T-helper 17 cell (primary cell): ENCODE results near the gene EGLN2. TPM values are rescaled to one million over a fixed set of nuclear protein-coding genes. Genes with fewer than 3 reads are reported as not detected.
A peak's percentile ranks its signal among the peaks of the same experiment; 100 is the strongest.
"Not testable (repeated sequence)": the region's sequence is repeated elsewhere in the genome, so short reads cannot be mapped to it uniquely, and the experiment has no call there.

Source experiments
- ATAC-seq: fragments of 150-1000 bp; cut with Tn5 transposase; 2 replicates; pipeline ENCODE4 v1.10.0; 2021; ENCODE audit warnings: mild to moderate bottlenecking, moderate library complexity
- DNase-seq, 3 donors: peaks; one replicate each; pipeline versions ENCODE4 v3.0.0 to v3.0.0-alpha.2; 2020 to 2021
- H3K9me3 ChIP-seq: one replicate; pipeline ENCODE4 v1.7.0; 2013; ENCODE audit warnings: low read length, mild to moderate bottlenecking; ENCODE audit not compliant: control insufficient read depth, poor library complexity, severe bottlenecking
- H3K27ac Mint-ChIP-seq: one replicate; pipeline ENCODE4 v1.8.0; 2022; ENCODE audit warnings: mild to moderate bottlenecking, moderate library complexity, mixed read lengths
- H3K27me3 Mint-ChIP-seq: one replicate; pipeline ENCODE4 v1.8.0; 2022; ENCODE audit warnings: mixed read lengths
- H3K36me3 Mint-ChIP-seq: one replicate; pipeline ENCODE4 v1.8.0; 2022; ENCODE audit warnings: low read depth, mixed read lengths
- H3K4me1 Mint-ChIP-seq: one replicate; pipeline ENCODE4 v1.8.0; 2022; ENCODE audit warnings: mild to moderate bottlenecking, mixed read lengths
- H3K4me3 Mint-ChIP-seq: one replicate; pipeline ENCODE4 v1.8.0; 2022; ENCODE audit warnings: mild to moderate bottlenecking, moderate library complexity, mixed read lengths
- total RNA-seq, 4 donors: library from RNA in 2 of 4; stranded (reverse) in 2 of 4; gene quantifications; one replicate each; pipeline ENCODE4 v1.2.3 and lab custom pipeline; 2022 to 2026

The EGLN2 gene
- total RNA-seq, 2 donors from 2014 or later: 112 to 131 TPM

- H3K27ac Mint-ChIP-seq: peak overlapping the region; percentile 8
- H3K36me3 Mint-ChIP-seq, H3K9me3 ChIP-seq, ATAC-seq, DNase-seq, H3K27me3 Mint-ChIP-seq, H3K4me3 Mint-ChIP-seq: not testable (repeated sequence)
- H3K4me1 Mint-ChIP-seq: peaks cover 23% of the 10 kb centered on the region
Observed at GRCh38 chr19:40824916-40825315, 25.9 kb downstream of the EGLN2 start.

GRCh38 chr19:40825460-40826095 lies 26.6 kb downstream of the EGLN2 start:
- not testable (repeated sequence) for DNase-seq, H3K27me3 Mint-ChIP-seq, H3K4me3 Mint-ChIP-seq, ATAC-seq, H3K36me3 Mint-ChIP-seq, H3K9me3 ChIP-seq
- H3K27ac Mint-ChIP-seq: peak overlapping the region; percentile 8
- peaks cover 23% of the 10 kb centered on the region for H3K4me1 Mint-ChIP-seq

GRCh38 chr19:40826312-40826698 lies 27.3 kb downstream of the EGLN2 start:
- Mint-ChIP-seq H3K4me1 (peaks cover 23% of the 10 kb centered on the region), H3K4me3 (peak overlapping the region; percentile 55), H3K27ac (peak overlapping the region; percentile 8)
- not testable (repeated sequence) for ATAC-seq, DNase-seq, H3K27me3 Mint-ChIP-seq, H3K36me3 Mint-ChIP-seq, H3K9me3 ChIP-seq

- ATAC-seq (peak; percentile 95), DNase-seq (peak in 2 of 3 donors; percentile 53 to 54)
- not testable (repeated sequence) for H3K36me3 Mint-ChIP-seq, H3K27me3 Mint-ChIP-seq, H3K9me3 ChIP-seq
- Mint-ChIP-seq H3K4me1 (peaks cover 21% of the 10 kb centered on the region), H3K4me3 (peak overlapping the region; percentile 13), H3K27ac (peak overlapping the region; percentile 8)
Observed at GRCh38 chr19:40826699-40827385, 27.9 kb downstream of the EGLN2 start.

- peaks cover 3% of the 10 kb centered on the region for H3K36me3 Mint-ChIP-seq
- ATAC-seq (no peak), DNase-seq (no peak)
- H3K27me3 Mint-ChIP-seq: no peaks in the 10 kb centered on the region
- H3K4me3 Mint-ChIP-seq: peak overlapping the region; percentile 13
- H3K27ac Mint-ChIP-seq: peak overlapping the region; percentile 8
- peaks cover 19% of the 10 kb centered on the region for H3K4me1 Mint-ChIP-seq
- H3K9me3 ChIP-seq: no peaks in the 10 kb centered on the region
Observed at GRCh38 chr19:40827386-40828247, 28.6 kb downstream of the EGLN2 start.

- Mint-ChIP-seq H3K27me3 (no peaks in the 10 kb centered on the region), H3K36me3 (peaks cover 3% of the 10 kb centered on the region), H3K4me3 (no peak overlapping the region), H3K4me1 (peaks cover 21% of the 10 kb centered on the region), H3K27ac (no peak overlapping the region)
- H3K9me3 ChIP-seq: no peaks in the 10 kb centered on the region
- no peak for DNase-seq
- no peak for ATAC-seq
Observed at GRCh38 chr19:40829205-40829604, 30.2 kb downstream of the EGLN2 start.

GRCh38 chr19:40830741-40831140 lies 31.8 kb downstream of the EGLN2 start:
- not testable (repeated sequence) for H3K27me3 Mint-ChIP-seq, H3K36me3 Mint-ChIP-seq, H3K9me3 ChIP-seq, H3K4me3 Mint-ChIP-seq, ATAC-seq, DNase-seq
- peaks cover 14% of the 10 kb centered on the region for H3K4me1 Mint-ChIP-seq
- H3K27ac Mint-ChIP-seq: peak overlapping the region; percentile 72

GRCh38 chr19:40831502-40832430 lies 32.8 kb downstream of the EGLN2 start:
- peaks cover 8% of the 10 kb centered on the region for H3K4me1 Mint-ChIP-seq
- no peaks in the 10 kb centered on the region for H3K27me3 Mint-ChIP-seq
- H3K4me3 Mint-ChIP-seq: peak overlapping the region; percentile 31
- no peaks in the 10 kb centered on the region for H3K9me3 ChIP-seq
- H3K27ac Mint-ChIP-seq: no peak overlapping the region
- ATAC-seq: no peak
- DNase-seq: no peak
- peaks cover 3% of the 10 kb centered on the region for H3K36me3 Mint-ChIP-seq

GRCh38 chr19:40832431-40832790 lies 33.4 kb downstream of the EGLN2 start:
- H3K4me3 Mint-ChIP-seq, H3K27me3 Mint-ChIP-seq, DNase-seq, H3K9me3 ChIP-seq, H3K36me3 Mint-ChIP-seq, ATAC-seq, H3K4me1 Mint-ChIP-seq, H3K27ac Mint-ChIP-seq: not testable (repeated sequence)

- ATAC-seq, H3K4me1 Mint-ChIP-seq, H3K36me3 Mint-ChIP-seq, H3K9me3 ChIP-seq, DNase-seq, H3K27me3 Mint-ChIP-seq, H3K4me3 Mint-ChIP-seq: not testable (repeated sequence)
- H3K27ac Mint-ChIP-seq: peak overlapping the region; percentile 14
Observed at GRCh38 chr19:40833728-40834533, 34.9 kb downstream of the EGLN2 start.

GRCh38 chr19:40836754-40837429 lies 37.9 kb downstream of the EGLN2 start:
- Mint-ChIP-seq H3K4me3 (no peak overlapping the region), H3K4me1 (peaks cover 2% of the 10 kb centered on the region), H3K36me3 (no peaks in the 10 kb centered on the region), H3K27me3 (no peaks in the 10 kb centered on the region), H3K27ac (no peak overlapping the region)
- no peak for DNase-seq
- no peak for ATAC-seq
- H3K9me3 ChIP-seq: no peaks in the 10 kb centered on the region

- not testable (repeated sequence) for H3K27ac Mint-ChIP-seq, H3K36me3 Mint-ChIP-seq, ATAC-seq, H3K4me3 Mint-ChIP-seq, DNase-seq, H3K4me1 Mint-ChIP-seq, H3K27me3 Mint-ChIP-seq, H3K9me3 ChIP-seq
Observed at GRCh38 chr19:40838477-40838876, 39.5 kb downstream of the EGLN2 start.
